ENCODE measurements around the gene COX19. TPM values are rescaled to one million over a fixed set of nuclear protein-coding genes. Genes with fewer than 3 reads are reported as not detected.

The COX19 gene
- polyA plus RNA-seq, 1 of the 3 experiments (the other 2 are of a cell fraction) = 7.6 TPM

- peaks cover 63% of the 10 kb centered on the region for H4K20me1 ChIP-seq (ENCODE audit: insufficient read depth)
- WGBS (ENCODE audit: low lambda C conversion rate) = 95% methylated on average over 21 of the region's 24 CpGs
- no peak for DNase-seq
- no peaks in the 10 kb centered on the region for H3K9me2 ChIP-seq
- no peaks in the 10 kb centered on the region for H3K9me3 ChIP-seq
- ChIA-PET CTCF (interaction anchor here (0.6 to 2.8 kb wide), 8 partner anchors 14 to 655 kb away, joined by 3 to 19 read pairs (median 3); partner anchors contain the start of gene ADAP1), POLR2A (no interaction called here)
- H3K4me3 ChIP-seq (ENCODE audit: low read depth in 2 of 2, low read length in 1 of 2) = no peak overlapping the region
- H3K27ac ChIP-seq (ENCODE audit: low read depth in 2 of 2, low read length in 1 of 2) = no peak overlapping the region
- TF ChIP-seq EP300 (IDR thresholded peaks at IDR 0.05; ENCODE audit: borderline replicate concordance in 1 of 2, low read depth in 1 of 2, low read length in 1 of 2) (no peak), YY1 (IDR thresholded peaks at IDR 0.05; ENCODE audit: low read depth) (no peak), REST (IDR thresholded peaks at IDR 0.05; ENCODE audit: low read depth, low read length) (no peak), IRF3 (IDR thresholded peaks at IDR 0.05; ENCODE audit: low read depth, low read length) (no peak), TAF1 (IDR thresholded peaks at IDR 0.05; ENCODE audit: borderline replicate concordance, low read depth, low read length) (no peak), CHD2 (IDR thresholded peaks at IDR 0.05; ENCODE audit: low read length, partially characterized antibody) (no peak), RXRA (IDR thresholded peaks at IDR 0.05; ENCODE audit: borderline replicate concordance, low read depth) (no peak), POLR2AphosphoS5 (IDR thresholded peaks at IDR 0.05; ENCODE audit: low read depth, low read length) (no peak; the same call in 1 of the 2 replicates), TEAD4 (IDR thresholded peaks at IDR 0.05; ENCODE audit: borderline replicate concordance, insufficient read depth) (no peak), ELF1 (IDR thresholded peaks at IDR 0.05) (no peak), MXI1 (IDR thresholded peaks at IDR 0.05; ENCODE audit: low read depth, low read length) (no peak), SMC3 (IDR thresholded peaks at IDR 0.05; ENCODE audit: low read depth, low read length) (no peak), ZBTB33 (IDR thresholded peaks at IDR 0.05; ENCODE audit: borderline replicate concordance, low read depth) (no peak), USF2 (IDR thresholded peaks at IDR 0.05; ENCODE audit: borderline replicate concordance, low read depth, low read length) (no peak), CTCF (IDR thresholded peaks at IDR 0.05) (no peak), RCOR1 (IDR thresholded peaks at IDR 0.05; ENCODE audit: low read length) (no peak), NFIC (IDR thresholded peaks at IDR 0.05; ENCODE audit: borderline replicate concordance) (no peak)
- peaks cover 7 to 18% of the 10 kb centered on the region in 2 experiments; a peak in 3 of 4 replicates for H3K4me1 ChIP-seq (ENCODE audit: control insufficient read depth in 1 of 2, insufficient read depth in 2 of 2, low read depth in 1 of 2, low read length in 1 of 2)
- peaks cover 19% of the 10 kb centered on the region for H3F3A ChIP-seq (replicated peaks; ENCODE audit: insufficient read depth)
- H3K9ac ChIP-seq = no peak overlapping the region
- H3K79me2 ChIP-seq (ENCODE audit: insufficient read depth) = peaks cover 49% of the 10 kb centered on the region
- H3K4me2 ChIP-seq = no peak overlapping the region
- no peaks in the 10 kb centered on the region for H3K27me3 ChIP-seq (ENCODE audit: insufficient read depth)
- no peak overlapping the region for H2AFZ ChIP-seq (ENCODE audit: low read depth)
- H3K36me3 ChIP-seq (replicated peaks in 1 of 2; ENCODE audit: control insufficient read depth in 1 of 2, insufficient read depth in 2 of 2, low read length in 1 of 2) = peaks cover 34 to 56% of the 10 kb centered on the region in 2 experiments
Measured at GRCh38 chr7:968205-969105, 6.9 kb downstream of the COX19 start.
